Measurements from ENCODE around the gene TMEM147.

Gene TMEM147

GRCh38 chr19:35549174-35549788 lies 3.9 kb downstream of the TMEM147 start:
- peak; percentile 35 to 41 for DNase-seq

- no peak for DNase-seq
These were observed 4.6 kb downstream of the TMEM147 start for GRCh38 chr19:35549879-35550523.

GRCh38 chr19:35551091-35551810 lies 5.8 kb downstream of the TMEM147 start:
- DNase-seq: no peak

- no peak for DNase-seq
These were observed 7.3 kb downstream of the TMEM147 start for GRCh38 chr19:35552534-35553384.

- DNase-seq: no peak
These were observed 8.1 kb downstream of the TMEM147 start for GRCh38 chr19:35553385-35554000.

GRCh38 chr19:35554076-35554475 lies 8.7 kb downstream of the TMEM147 start:
- no peak for DNase-seq

GRCh38 chr19:35555301-35556005 lies 10.0 kb downstream of the TMEM147 start:
- no peak for DNase-seq

GRCh38 chr19:35556025-35556590 lies 10.7 kb downstream of the TMEM147 start:
- DNase-seq: no peak

- DNase-seq: no peak
These were observed 11.6 kb downstream of the TMEM147 start for GRCh38 chr19:35556846-35557538.

- DNase-seq: no peak
These were observed 12.3 kb downstream of the TMEM147 start for GRCh38 chr19:35557539-35558399.

- DNase-seq: no peak
These were observed 13.2 kb downstream of the TMEM147 start for GRCh38 chr19:35558400-35559280.

- DNase-seq: no peak
These were observed 13.8 kb downstream of the TMEM147 start for GRCh38 chr19:35559281-35559659.

- no peak for DNase-seq
These were observed 14.4 kb downstream of the TMEM147 start for GRCh38 chr19:35559781-35560180.

GRCh38 chr19:35560271-35560670 lies 14.8 kb downstream of the TMEM147 start:
- DNase-seq: no peak

GRCh38 chr19:35560677-35561076 lies 15.3 kb downstream of the TMEM147 start:
- no peak for DNase-seq

GRCh38 chr19:35561436-35561835 lies 16.0 kb downstream of the TMEM147 start:
- DNase-seq: no peak

GRCh38 chr19:35562336-35562735 lies 16.9 kb downstream of the TMEM147 start:
- no peak for DNase-seq

- DNase-seq: no peak
These were observed 17.4 kb downstream of the TMEM147 start for GRCh38 chr19:35562776-35563175.

- no peak for DNase-seq
These were observed 17.9 kb downstream of the TMEM147 start, which contains the start of gene ATP4A for GRCh38 chr19:35563207-35563829. TSS of gene ATP4A (minus strand) at chr19:35563658. CDS start at chr19:35563629, 29 bp downstream.

All from SW 1271 (cell line).